Stimulated activated memory B cell treated with anti-CD40 and anti-IgM and Interleukin-4, amounts not matched to agents 10 μg/mL and 1 μg/mL and 100 μg/mL, for 72 hours (primary cell): ENCODE measurements around the gene ASCL4.
A peak's percentile ranks its signal among the peaks of the same experiment; 100 is the strongest.
"Not testable (repeated sequence)": the region's sequence is repeated elsewhere in the genome, so short reads cannot be mapped to it uniquely, and the experiment has no call there.

Experiments
- ATAC-seq: fragments of 150-1000 bp; cut with Tn5 transposase; 2 replicates; pipeline ENCODE4 v1.10.0; 2021
- H3K27ac Mint-ChIP-seq: one replicate; pipeline ENCODE4 v1.8.0; 2022; ENCODE audit warnings: mild to moderate bottlenecking, mixed read lengths
- H3K27me3 Mint-ChIP-seq: one replicate; pipeline ENCODE4 v1.8.0; 2022; ENCODE audit warnings: mixed read lengths
- H3K36me3 Mint-ChIP-seq: one replicate; pipeline ENCODE4 v1.8.0; 2022; ENCODE audit warnings: mixed read lengths
- H3K4me1 Mint-ChIP-seq: one replicate; pipeline ENCODE4 v1.8.0; 2022; ENCODE audit warnings: mixed read lengths
- H3K4me3 Mint-ChIP-seq: one replicate; pipeline ENCODE4 v1.8.0; 2022; ENCODE audit warnings: mild to moderate bottlenecking, moderate library complexity, mixed read lengths
- H3K9me3 Mint-ChIP-seq: one replicate; pipeline ENCODE4 v1.8.0; 2022; ENCODE audit warnings: mixed read lengths

Gene ASCL4

GRCh38 chr12:107774349-107775029 is at the start of gene ASCL4:
TSS of gene ASCL4 (plus strand) at chr12:107774704. CDS start at chr12:107775219, 515 bp downstream.
- Mint-ChIP-seq H3K27ac (no peak within 1 kb of the TSS), H3K36me3 (no peaks in the 10 kb centered on the region), H3K9me3 (no peaks in the 10 kb centered on the region), H3K4me3 (peak within 1 kb of the TSS; percentile 46), H3K27me3 (peaks cover 47% of the 10 kb centered on the region), H3K4me1 (peaks cover 19% of the 10 kb centered on the region)
- ATAC-seq, result no peak

- ATAC-seq, H3K27ac Mint-ChIP-seq, H3K9me3 Mint-ChIP-seq, H3K4me3 Mint-ChIP-seq, H3K27me3 Mint-ChIP-seq: not testable (repeated sequence)
- Mint-ChIP-seq H3K4me1 (peaks cover 34% of the 10 kb centered on the region), H3K36me3 (peaks cover 15% of the 10 kb centered on the region)
Measured at GRCh38 chr12:107727327-107727726, 47.2 kb upstream of the ASCL4 start.

GRCh38 chr12:107727742-107728141 is 46.8 kb upstream of the ASCL4 start:
- H3K36me3 Mint-ChIP-seq, result peaks cover 14% of the 10 kb centered on the region
- H3K4me3 Mint-ChIP-seq, H3K9me3 Mint-ChIP-seq, ATAC-seq, H3K27ac Mint-ChIP-seq, H3K27me3 Mint-ChIP-seq: not testable (repeated sequence)
- peaks cover 37% of the 10 kb centered on the region for H3K4me1 Mint-ChIP-seq

GRCh38 chr12:107730618-107731341 is 43.7 kb upstream of the ASCL4 start:
- Mint-ChIP-seq H3K27ac (peak overlapping the region; percentile 84), H3K4me3 (no peak overlapping the region), H3K4me1 (peaks cover 56% of the 10 kb centered on the region), H3K27me3 (no peaks in the 10 kb centered on the region), H3K36me3 (peaks cover 23% of the 10 kb centered on the region), H3K9me3 (no peaks in the 10 kb centered on the region)
- no peak for ATAC-seq

- Mint-ChIP-seq H3K27ac (peak overlapping the region; percentile 84), H3K27me3 (no peaks in the 10 kb centered on the region), H3K4me3 (no peak overlapping the region), H3K4me1 (peaks cover 62% of the 10 kb centered on the region), H3K9me3 (no peaks in the 10 kb centered on the region), H3K36me3 (peaks cover 29% of the 10 kb centered on the region)
- peak; percentile 95 for ATAC-seq
Measured at GRCh38 chr12:107731366-107731765, 43.1 kb upstream of the ASCL4 start.

- ATAC-seq, result no peak
- no peaks in the 10 kb centered on the region for H3K27me3 Mint-ChIP-seq
- H3K9me3 Mint-ChIP-seq, result no peaks in the 10 kb centered on the region
- no peak overlapping the region for H3K4me3 Mint-ChIP-seq
- H3K36me3 Mint-ChIP-seq, result peaks cover 37% of the 10 kb centered on the region
- H3K4me1 Mint-ChIP-seq, result peaks cover 68% of the 10 kb centered on the region
- peak overlapping the region; percentile 84 for H3K27ac Mint-ChIP-seq
Measured at GRCh38 chr12:107732365-107732764, 42.1 kb upstream of the ASCL4 start.

GRCh38 chr12:107734139-107734538 is 40.4 kb upstream of the ASCL4 start:
- ATAC-seq, result no peak
- Mint-ChIP-seq H3K9me3 (no peaks in the 10 kb centered on the region), H3K36me3 (peaks cover 55% of the 10 kb centered on the region), H3K4me3 (no peak overlapping the region), H3K27ac (peak overlapping the region; percentile 84), H3K27me3 (no peaks in the 10 kb centered on the region), H3K4me1 (peaks cover 82% of the 10 kb centered on the region)

- Mint-ChIP-seq H3K27me3 (no peaks in the 10 kb centered on the region), H3K36me3 (peaks cover 69% of the 10 kb centered on the region), H3K27ac (peak overlapping the region; percentile 84), H3K4me1 (peaks cover 74% of the 10 kb centered on the region), H3K9me3 (no peaks in the 10 kb centered on the region), H3K4me3 (no peak overlapping the region)
- ATAC-seq, result no peak
Measured at GRCh38 chr12:107735763-107736162, 38.7 kb upstream of the ASCL4 start.

- Mint-ChIP-seq H3K9me3 (no peaks in the 10 kb centered on the region), H3K27me3 (no peaks in the 10 kb centered on the region), H3K4me1 (peaks cover 70% of the 10 kb centered on the region), H3K4me3 (peak overlapping the region; percentile 1), H3K27ac (peak overlapping the region; percentile 84), H3K36me3 (peaks cover 78% of the 10 kb centered on the region)
- ATAC-seq, result peak; percentile 100
Measured at GRCh38 chr12:107736914-107737313, 37.6 kb upstream of the ASCL4 start.

GRCh38 chr12:107748472-107748871 is 26.0 kb upstream of the ASCL4 start:
- peaks cover 34% of the 10 kb centered on the region for H3K36me3 Mint-ChIP-seq
- H3K9me3 Mint-ChIP-seq, result no peaks in the 10 kb centered on the region

GRCh38 chr12:107749083-107749482 is 25.4 kb upstream of the ASCL4 start:
- no peak overlapping the region for H3K4me3 Mint-ChIP-seq
- H3K27me3 Mint-ChIP-seq, result no peaks in the 10 kb centered on the region
- H3K36me3 Mint-ChIP-seq, result peaks cover 35% of the 10 kb centered on the region
- H3K9me3 Mint-ChIP-seq, result no peaks in the 10 kb centered on the region
- no peak overlapping the region for H3K27ac Mint-ChIP-seq
- no peak for ATAC-seq
- no peaks in the 10 kb centered on the region for H3K4me1 Mint-ChIP-seq

More at GRCh38 chr12:107748472-107748871, 26.0 kb upstream of the ASCL4 start:
- ATAC-seq, result no peak
- H3K27ac Mint-ChIP-seq, result no peak overlapping the region
- H3K4me1 Mint-ChIP-seq, result no peaks in the 10 kb centered on the region
- no peak overlapping the region for H3K4me3 Mint-ChIP-seq
- no peaks in the 10 kb centered on the region for H3K27me3 Mint-ChIP-seq

- Mint-ChIP-seq H3K36me3 (peaks cover 13% of the 10 kb centered on the region), H3K4me3 (peak overlapping the region; percentile 91), H3K9me3 (no peaks in the 10 kb centered on the region), H3K27me3 (no peaks in the 10 kb centered on the region), H3K4me1 (peaks cover 25% of the 10 kb centered on the region), H3K27ac (peak overlapping the region; percentile 79)
- ATAC-seq, result no peak
Measured at GRCh38 chr12:107759410-107759809, 15.1 kb upstream of the ASCL4 start.

GRCh38 chr12:107760207-107760808 is 14.2 kb upstream of the ASCL4 start:
- Mint-ChIP-seq H3K27me3 (no peaks in the 10 kb centered on the region), H3K27ac (peak overlapping the region; percentile 79), H3K36me3 (peaks cover 8% of the 10 kb centered on the region), H3K9me3 (no peaks in the 10 kb centered on the region), H3K4me1 (peaks cover 25% of the 10 kb centered on the region), H3K4me3 (peak overlapping the region; percentile 91)
- ATAC-seq, result peak; percentile 44

GRCh38 chr12:107760809-107761501 is 13.5 kb upstream of the ASCL4 start, which contains the start of gene PRDM4:
TSS of gene PRDM4 (minus strand) at chr12:107761137. CDS start at chr12:107760515, 622 bp downstream.
- Mint-ChIP-seq H3K27ac (peak within 1 kb of the TSS; percentile 79), H3K4me3 (peak within 1 kb of the TSS; percentile 91), H3K27me3 (no peaks in the 10 kb centered on the region), H3K4me1 (peaks cover 25% of the 10 kb centered on the region), H3K36me3 (peaks cover 8% of the 10 kb centered on the region), H3K9me3 (no peaks in the 10 kb centered on the region)
- ATAC-seq, result peak; percentile 98

GRCh38 chr12:107761502-107761904 is 13.0 kb upstream of the ASCL4 start:
- peak overlapping the region; percentile 79 for H3K27ac Mint-ChIP-seq
- no peaks in the 10 kb centered on the region for H3K27me3 Mint-ChIP-seq
- H3K4me3 Mint-ChIP-seq, result peak overlapping the region; percentile 91
- no peaks in the 10 kb centered on the region for H3K9me3 Mint-ChIP-seq
- peaks cover 25% of the 10 kb centered on the region for H3K4me1 Mint-ChIP-seq
- H3K36me3 Mint-ChIP-seq, result peaks cover 3% of the 10 kb centered on the region
- no peak for ATAC-seq
